PC-9 (cell line): Measurements from ENCODE around the gene AOPEP. TPM values are rescaled to one million over a fixed set of nuclear protein-coding genes. Genes with fewer than 3 reads are reported as not detected.

Experiments
- BruUV-seq: library from RNA; stranded (reverse); fragments of 400-500 nt; replicated peaks from 2 replicates; lab custom pipeline; 2021; lab: Mats Ljungman, UMichigan
- CTCF ChIA-PET: fragments of 300-600 bp; sonication (Branson Sonifier 250); formaldehyde crosslinking; loops from one replicate; lab custom pipeline; 2022; ENCODE audit warnings: antibody characterized with exemption; lab: Charles Lee
- POLR2A ChIA-PET: fragments of 300-600 bp; sonication (Branson Sonifier 250); formaldehyde crosslinking; loops from one replicate; lab custom pipeline; 2022; ENCODE audit warnings: antibody characterized with exemption; ENCODE audit not compliant: unreplicated experiment; lab: Charles Lee
- DNase-seq, 2 experiments: peaks; one replicate each; pipeline versions ENCODE4 v3.0.0 to v3.0.0-alpha.2; 2015 to 2022; ENCODE audit warnings: mixed read lengths in 1 of 2
- H2AFZ ChIP-seq: fragments of 200-600 bp; sonication (generic); 2 replicates; pipeline ENCODE4 v1.8.1; 2017; ENCODE audit warnings: antibody characterized with exemption
- H3F3A ChIP-seq: fragments of 200-600 bp; sonication (generic); 2 replicates; pipeline ENCODE4 v1.8.1; 2017; ENCODE audit warnings: antibody characterized with exemption, mild to moderate bottlenecking, low read depth; ENCODE audit not compliant: insufficient read depth
- H3K27ac ChIP-seq: fragments of 200-600 bp; sonication (generic); 2 replicates; pipeline ENCODE4 v1.6.1; 2016; ENCODE audit warnings: mixed run types
- H3K27me3 ChIP-seq: fragments of 200-600 bp; sonication (generic); 2 replicates; pipeline ENCODE4 v1.6.1; 2016; ENCODE audit warnings: low read depth, mixed run types; ENCODE audit not compliant: insufficient read depth
- H3K36me3 ChIP-seq: fragments of 200-600 bp; sonication (generic); 2 replicates; pipeline ENCODE4 v1.6.1; 2016; ENCODE audit warnings: low read depth, mixed run types
- H3K4me1 ChIP-seq: fragments of 200-600 bp; sonication (generic); replicated peaks from 2 replicates; pipeline ENCODE4 v1.6.1; 2016; ENCODE audit warnings: mixed run types; ENCODE audit not compliant: insufficient read depth
- H3K4me2 ChIP-seq: fragments of 200-600 bp; sonication (generic); 2 replicates; pipeline ENCODE4 v1.6.1; 2017; ENCODE audit warnings: mixed run types
- H3K4me3 ChIP-seq: fragments of 200-600 bp; sonication (generic); 2 replicates; pipeline ENCODE4 v1.6.1; 2016; ENCODE audit warnings: mixed run types
- H3K79me2 ChIP-seq: fragments of 200-600 bp; sonication (generic); 2 replicates; pipeline ENCODE4 v1.6.1; 2017; ENCODE audit warnings: low read depth, mixed run types
- H3K9me2 ChIP-seq: fragments of 200-600 bp; sonication (generic); 2 replicates; pipeline ENCODE4 v1.8.1; 2017; ENCODE audit warnings: mild to moderate bottlenecking; ENCODE audit not compliant: insufficient read depth
- H3K9me3 ChIP-seq: fragments of 200-600 bp; sonication (generic); 2 replicates; pipeline ENCODE4 v1.8.1; 2016; ENCODE audit warnings: low read depth; ENCODE audit not compliant: insufficient read depth
- H4K20me1 ChIP-seq: fragments of 200-600 bp; sonication (generic); 2 replicates; pipeline ENCODE4 v1.8.1; 2017; ENCODE audit not compliant: insufficient read depth
- CTCF ChIP-seq: fragments of 200-600 bp; sonication (generic); conservative IDR thresholded peaks from 2 replicates; pipeline ENCODE4 v1.6.1; 2017; ENCODE audit warnings: mixed run types, antibody characterized with exemption, mild to moderate bottlenecking, moderate library complexity
- EZH2 ChIP-seq: fragments of 200-600 bp; sonication (generic); IDR thresholded peaks from 2 replicates; pipeline ENCODE4 v1.8.0; 2017; ENCODE audit warnings: antibody characterized with exemption, low read depth
- intact Hi-C: fragments of 100-400 bp; cut with micrococcal nuclease; formaldehyde crosslinking; loops from one replicate; pipeline ENCODE4 v1.10.0; 2022; ENCODE audit not compliant: unreplicated experiment
- total RNA-seq: library from RNA; stranded (reverse); gene quantifications from 2 replicates; pipeline ENCODE4 v1.2.3, GENCODE V29; 2021

The AOPEP gene
- total RNA-seq, 1 experiment from 2014 or later: 90.0 TPM

GRCh38 chr9:95077766-95078370 is 351.4 kb downstream of the AOPEP start:
- H3K9me2 ChIP-seq: no peaks in the 10 kb centered on the region
- no TSS peak for BruUV-seq
- no peaks in the 10 kb centered on the region for H3K4me1 ChIP-seq
- H2AFZ ChIP-seq: no peak overlapping the region
- no peaks in the 10 kb centered on the region for H3K9me3 ChIP-seq
- peaks cover 47% of the 10 kb centered on the region for H3F3A ChIP-seq
- H3K36me3 ChIP-seq: peaks cover 31% of the 10 kb centered on the region
- H3K4me2 ChIP-seq: no peak overlapping the region
- no peaks in the 10 kb centered on the region for H3K27me3 ChIP-seq
- H4K20me1 ChIP-seq: peaks cover 92% of the 10 kb centered on the region
- H3K79me2 ChIP-seq: peaks cover 80% of the 10 kb centered on the region
- no peak overlapping the region for H3K4me3 ChIP-seq
- intact Hi-C loops: no loop called here
- no peak overlapping the region for H3K27ac ChIP-seq
- TF ChIP-seq EZH2: no peak
- no peak for TF ChIP-seq CTCF
- ChIA-PET POLR2A (no interaction called here), CTCF (no interaction called here)
- DNase-seq: no peak

- Histone ChIP-seq H3K79me2 (peaks cover 74% of the 10 kb centered on the region), H4K20me1 (peaks cover 86% of the 10 kb centered on the region), H3K27me3 (no peaks in the 10 kb centered on the region), H3K9me3 (no peaks in the 10 kb centered on the region), H3K9me2 (no peaks in the 10 kb centered on the region), H3K4me3 (no peak overlapping the region), H3K27ac (no peak overlapping the region), H3F3A (peaks cover 42% of the 10 kb centered on the region), H3K4me1 (no peaks in the 10 kb centered on the region), H2AFZ (no peak overlapping the region), H3K36me3 (peaks cover 29% of the 10 kb centered on the region), H3K4me2 (no peak overlapping the region)
- CTCF ChIA-PET: no interaction called here
- BruUV-seq: no TSS peak
- POLR2A ChIA-PET: interaction anchor here (0.6 kb wide), 1 partner anchor 57 kb away, joined by 3 read pairs; no protein-coding TSS in a partner anchor
- DNase-seq: no peak
- TF ChIP-seq EZH2 (no peak), CTCF (no peak)
- intact Hi-C loops: no loop called here
Observed at GRCh38 chr9:95078511-95078910, 352.0 kb downstream of the AOPEP start.

- CTCF ChIA-PET: no interaction called here
Observed at GRCh38 chr9:95078939-95079338, 352.4 kb downstream of the AOPEP start.

More at GRCh38 chr9:95078939-95079338, 352.4 kb downstream of the AOPEP start:
- Histone ChIP-seq H3K27ac (no peak overlapping the region), H3K27me3 (no peaks in the 10 kb centered on the region), H3K9me2 (no peaks in the 10 kb centered on the region), H3K36me3 (peaks cover 32% of the 10 kb centered on the region; the same call in 1 of the 2 replicates), H3K4me2 (no peak overlapping the region), H3K9me3 (no peaks in the 10 kb centered on the region), H3K4me3 (no peak overlapping the region), H2AFZ (no peak overlapping the region), H4K20me1 (peaks cover 82% of the 10 kb centered on the region), H3F3A (peaks cover 39% of the 10 kb centered on the region), H3K4me1 (no peaks in the 10 kb centered on the region), H3K79me2 (peaks cover 70% of the 10 kb centered on the region)
- no TSS peak for BruUV-seq
- no peak for DNase-seq
- TF ChIP-seq CTCF: no peak
- no peak for TF ChIP-seq EZH2
- POLR2A ChIA-PET: interaction anchor here (0.6 kb wide), 1 partner anchor 57 kb away, joined by 3 read pairs; no protein-coding TSS in a partner anchor
- intact Hi-C loops: no loop called here
